ENCODE data around the gene TLR6. TPM values are rescaled to one million over a fixed set of nuclear protein-coding genes. Genes with fewer than 3 reads are reported as not detected.
A peak's percentile ranks its signal among the peaks of the same experiment; 100 is the strongest.
"Not testable (repeated sequence)": the region's sequence is repeated elsewhere in the genome, so short reads cannot be mapped to it uniquely, and the experiment has no call there.

TLR6 gene
- total and polyA plus RNA-seq, 10 of the 15 experiments (the other 5 are each of a cell fraction or from before 2014, with no cell fraction given), result 1.1 to 49.4 (median 12.5) TPM

GRCh38 chr4:38806251-38806650, 50.4 kb downstream of the TLR6 start:
- FAIRE-seq; DNase-seq (ENCODE audit: low read depth, low spot score); H2AFZ ChIP-seq (ENCODE audit: control insufficient read depth, low read depth, low read length); intact Hi-C loops (cut with micrococcal nuclease; ENCODE audit: unreplicated experiment); H4K20me1 ChIP-seq (ENCODE audit: control insufficient read depth, insufficient read depth); BruUV-seq (replicated peaks); H3K36me3 ChIP-seq (ENCODE audit: control insufficient read depth in 2 of 2, insufficient read depth in 2 of 2, low read length in 1 of 2); H3K27me3 ChIP-seq (replicated peaks in 1 of 2; ENCODE audit: control insufficient read depth in 2 of 2, insufficient read depth in 2 of 2, low read length in 1 of 2): not testable (repeated sequence)
- Histone ChIP-seq H3K4me1 (ENCODE audit: control insufficient read depth, insufficient read depth, low read length) (peaks cover 20% of the 10 kb centered on the region), H3K4me2 (ENCODE audit: control insufficient read depth, insufficient read depth) (peak overlapping the region; percentile 72), H3K79me2 (ENCODE audit: control insufficient read depth, insufficient read depth, low read length) (peaks cover 23% of the 10 kb centered on the region), H3K27ac (ENCODE audit: control insufficient read depth, insufficient read depth) (peak overlapping the region; percentile 86), H3K9me3 (replicated peaks; ENCODE audit: control insufficient read depth, insufficient read depth, low read length) (peaks cover 18% of the 10 kb centered on the region), H3K4me3 (0 out of 2 replicates have a peak overlapping the region, but pooled peaks have one; percentile 2), H3K9ac (ENCODE audit: control insufficient read depth, insufficient read depth, low read length) (peak overlapping the region; percentile 70)
- ChIA-PET SMC1A (ENCODE audit: uncharacterized antibody, unreplicated experiment) (interaction anchor here (0.6 to 13.9 kb wide), 8 partner anchors 12 to 508 kb away, joined by 3 to 278 read pairs (median 60); partner anchors contain the start of genes TLR10, TLR6 and TMEM156), CTCF (interaction anchor here (0.8 to 7.0 kb wide), 11 partner anchors 9 to 487 kb away, joined by 3 to 175 read pairs (median 21); partner anchors contain the start of genes TLR10 and TLR6), RAD21 (ENCODE audit: unreplicated experiment) (interaction anchor here (1.3 to 6.7 kb wide), 6 partner anchors 13 to 487 kb away, joined by 9 to 216 read pairs (median 112); partner anchors contain the start of gene TLR10), POLR2A (interaction anchor here (1.1 to 6.8 kb wide), 5 partner anchors 13 to 54 kb away, joined by 4 to 110 read pairs (median 100); partner anchors contain the start of gene TLR10)
- TF ChIP-seq BHLHE40 (IDR thresholded peaks at IDR 0.05; ENCODE audit: borderline replicate concordance in 1 of 2, low read depth in 2 of 2, low read length in 1 of 2) (peak in 1 of 2 experiments; percentile 82; a peak in 2 of 4 replicates), MXI1 (IDR thresholded peaks at IDR 0.05; ENCODE audit: low read depth, low read length) (0 out of 2 replicates have a peak, but pooled peaks have one; percentile 1)
- in situ Hi-C loops (cut with MboI), result loop anchor here (25.0 kb wide), 1 partner anchor 1381 kb away; the partner anchor contains the start of gene RHOH
- ATAC-seq, result peak; percentile 13
- WGBS (ENCODE audit: insufficient coverage, insufficient replicate concordance, low lambda C conversion rate, missing lambda C conversion rate), result 35% methylated on average over 9 of the region's 9 CpGs

DNA sequence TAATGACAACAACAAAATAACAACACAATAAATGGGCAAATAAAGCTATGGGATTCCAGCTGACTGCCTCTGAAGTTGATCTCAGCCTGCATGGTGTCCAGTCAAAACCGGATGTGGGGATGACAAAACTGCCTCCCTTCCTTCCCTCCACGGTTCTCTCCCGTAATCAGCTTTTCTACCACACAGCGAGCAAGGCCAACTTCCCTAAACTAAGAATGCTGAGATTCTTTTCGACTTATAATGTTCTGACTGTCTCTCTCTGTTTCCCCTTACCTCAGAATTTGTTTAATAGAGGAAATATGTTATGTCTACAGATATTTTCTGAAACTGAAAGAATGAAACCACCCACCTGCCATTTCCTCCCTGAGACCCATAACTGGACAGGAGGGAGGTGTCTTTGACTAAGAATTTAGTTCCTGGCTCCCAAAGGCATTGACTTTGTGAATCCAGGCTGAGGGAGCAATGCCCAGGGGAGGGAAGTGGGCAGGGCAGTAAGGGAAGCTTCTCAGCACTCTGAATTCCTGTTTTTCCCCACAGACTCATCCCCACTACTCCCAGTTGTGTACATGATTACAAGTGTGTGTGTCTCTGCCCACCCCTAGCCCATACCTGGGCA, 51.0 kb downstream of the TLR6 start:
- Histone ChIP-seq H3K27ac (ENCODE audit: control insufficient read depth, insufficient read depth) (peak overlapping the region; percentile 86), H3K9ac (ENCODE audit: control insufficient read depth, insufficient read depth, low read length) (peak overlapping the region; percentile 78), H3K79me2 (ENCODE audit: control insufficient read depth, insufficient read depth, low read length) (peaks cover 29% of the 10 kb centered on the region), H3K9me3 (replicated peaks; ENCODE audit: control insufficient read depth, insufficient read depth, low read length) (peaks cover 25% of the 10 kb centered on the region), H3K4me1 (ENCODE audit: control insufficient read depth, insufficient read depth, low read length) (peaks cover 20% of the 10 kb centered on the region), H3K36me3 (ENCODE audit: control insufficient read depth in 2 of 2, insufficient read depth in 2 of 2, low read length in 1 of 2) (peaks cover 0 to 3% of the 10 kb centered on the region in 2 experiments; a peak in 1 of 4 replicates), H4K20me1 (ENCODE audit: control insufficient read depth, insufficient read depth) (no peaks in the 10 kb centered on the region), H3K4me2 (ENCODE audit: control insufficient read depth, insufficient read depth) (peak overlapping the region; percentile 72), H3K27me3 (replicated peaks in 1 of 2; ENCODE audit: control insufficient read depth in 2 of 2, insufficient read depth in 2 of 2, low read length in 1 of 2) (no peaks in the 10 kb centered on the region), H2AFZ (ENCODE audit: control insufficient read depth, low read depth, low read length) (peak overlapping the region; percentile 40), H3K4me3 (peak overlapping the region; percentile 41)
- SMC1A ChIA-PET (ENCODE audit: uncharacterized antibody, unreplicated experiment), result interaction anchor here (0.6 to 13.9 kb wide), 17 partner anchors 13 to 673 kb away, joined by 3 to 278 read pairs (median 10); partner anchors contain the start of genes TLR10, TLR6 and TMEM156
- POLR2A ChIA-PET, result interaction anchor here (0.6 to 6.8 kb wide), 10 partner anchors 13 to 540 kb away, joined by 3 to 110 read pairs (median 16); partner anchors contain the start of genes TLR10 and TLR6
- WGBS (ENCODE audit: insufficient coverage, insufficient replicate concordance, low lambda C conversion rate, missing lambda C conversion rate), result 0% methylated on average over 5 of the region's 5 CpGs
- RAD21 ChIA-PET (ENCODE audit: unreplicated experiment), result interaction anchor here (0.7 to 6.7 kb wide), 14 partner anchors 13 to 677 kb away, joined by 3 to 216 read pairs (median 9); partner anchors contain the start of gene TLR10
- intact Hi-C loops (cut with micrococcal nuclease; ENCODE audit: unreplicated experiment) (loop anchor here (1.0 to 2.0 kb wide), 4 partner anchors 13 to 674 kb away; partner anchors contain the start of genes TLR6 and TMEM156), in situ Hi-C loops (cut with MboI) (loop anchor here (25.0 kb wide), 1 partner anchor 1382 kb away; the partner anchor contains the start of gene RHOH)
- FAIRE-seq (peak; percentile 91), DNase-seq (ENCODE audit: low read depth, low spot score) (peak; percentile 98), ATAC-seq (peak; percentile 79)
- CTCF ChIA-PET, result interaction anchor here (0.8 to 7.0 kb wide), 19 partner anchors 10 to 674 kb away, joined by 3 to 175 read pairs (median 7); partner anchors contain the start of genes TLR10 and TLR6
- BruUV-seq (replicated peaks), result no TSS peak
- TF ChIP-seq MYC (IDR thresholded peaks at IDR 0.05; ENCODE audit: insufficient read depth, insufficient read length, insufficient replicate concordance, low read length, severe bottlenecking) (no peak), REST (IDR thresholded peaks at IDR 0.05; ENCODE audit: low read depth, low read length) (no peak), SMAD1 (IDR thresholded peaks at IDR 0.05; ENCODE audit: low read depth, partially characterized antibody) (peak; percentile 88), RAD51 (IDR thresholded peaks at IDR 0.05) (no peak), ATF7 (IDR thresholded peaks at IDR 0.05; ENCODE audit: low read depth) (peak; percentile 92)
